Epithelial cell of esophagus (primary cell): Measurements from ENCODE around the gene DSCAML1.

Experiments
- DNase-seq: peaks from one replicate; pipeline ENCODE4 v3.0.0; 2010; ENCODE audit warnings: low read depth
- H3K4me3 ChIP-seq: 2 replicates; pipeline ENCODE4 v1.5.1; 2011; ENCODE audit warnings: mild to moderate bottlenecking, low read length, control low read depth
- TF ChIP-seq, protein P1 (sequence below): IDR thresholded peaks from 2 replicates; pipeline ENCODE4 v1.5.1; 2011; ENCODE audit warnings: low read depth, mild to moderate bottlenecking, low read length, control low read depth, inconsistent platforms; ENCODE audit not compliant: insufficient read depth; ENCODE audit errors: missing control alignments

DSCAML1 gene

DNA sequence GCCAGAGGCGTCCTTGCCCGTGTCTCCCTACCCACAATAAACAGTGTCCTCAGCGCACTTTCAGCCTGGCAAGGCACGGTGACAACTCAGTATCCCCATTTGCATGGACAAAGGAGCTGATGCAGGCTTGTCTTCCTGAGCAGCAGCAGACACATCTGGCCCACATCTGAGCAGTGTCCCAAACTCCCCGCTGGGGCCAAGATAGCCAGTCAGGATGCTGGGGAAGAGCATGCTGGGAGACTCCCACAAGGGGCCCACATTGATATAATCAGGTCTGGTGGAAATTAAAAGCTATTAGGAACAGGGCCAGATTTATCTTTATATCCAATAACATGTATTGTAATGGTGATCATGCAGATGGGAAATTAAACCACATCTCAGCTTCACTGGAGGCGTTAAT, 24.7 kb downstream of the DSCAML1 start:
- DNase-seq = no peak
- H3K4me3 ChIP-seq = no peak overlapping the region
- TF ChIP-seq, protein P1, sequence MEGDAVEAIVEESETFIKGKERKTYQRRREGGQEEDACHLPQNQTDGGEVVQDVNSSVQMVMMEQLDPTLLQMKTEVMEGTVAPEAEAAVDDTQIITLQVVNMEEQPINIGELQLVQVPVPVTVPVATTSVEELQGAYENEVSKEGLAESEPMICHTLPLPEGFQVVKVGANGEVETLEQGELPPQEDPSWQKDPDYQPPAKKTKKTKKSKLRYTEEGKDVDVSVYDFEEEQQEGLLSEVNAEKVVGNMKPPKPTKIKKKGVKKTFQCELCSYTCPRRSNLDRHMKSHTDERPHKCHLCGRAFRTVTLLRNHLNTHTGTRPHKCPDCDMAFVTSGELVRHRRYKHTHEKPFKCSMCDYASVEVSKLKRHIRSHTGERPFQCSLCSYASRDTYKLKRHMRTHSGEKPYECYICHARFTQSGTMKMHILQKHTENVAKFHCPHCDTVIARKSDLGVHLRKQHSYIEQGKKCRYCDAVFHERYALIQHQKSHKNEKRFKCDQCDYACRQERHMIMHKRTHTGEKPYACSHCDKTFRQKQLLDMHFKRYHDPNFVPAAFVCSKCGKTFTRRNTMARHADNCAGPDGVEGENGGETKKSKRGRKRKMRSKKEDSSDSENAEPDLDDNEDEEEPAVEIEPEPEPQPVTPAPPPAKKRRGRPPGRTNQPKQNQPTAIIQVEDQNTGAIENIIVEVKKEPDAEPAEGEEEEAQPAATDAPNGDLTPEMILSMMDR = no peak

DNA sequence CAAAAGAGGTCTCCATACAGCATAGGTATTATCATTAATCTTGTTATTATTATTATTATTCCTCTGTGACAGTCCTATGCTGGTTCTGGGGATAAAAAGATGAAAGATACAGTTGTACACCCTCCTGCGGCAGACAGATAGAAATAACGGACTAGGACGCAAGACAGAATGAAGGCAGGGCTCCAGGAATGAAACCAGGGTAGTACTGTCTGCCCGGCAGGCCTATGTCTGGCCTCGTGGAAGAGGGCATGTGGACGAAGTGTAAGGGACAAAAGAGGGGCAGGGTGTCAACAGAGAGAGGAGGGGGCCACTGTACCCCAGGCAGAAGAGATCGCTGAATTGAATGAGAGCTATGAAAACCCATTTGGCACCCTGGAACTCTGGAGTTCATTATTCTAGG, 25.2 kb downstream of the DSCAML1 start:
- no peak overlapping the region for H3K4me3 ChIP-seq
- TF ChIP-seq, protein P1 = no peak
- DNase-seq = no peak

DNA sequence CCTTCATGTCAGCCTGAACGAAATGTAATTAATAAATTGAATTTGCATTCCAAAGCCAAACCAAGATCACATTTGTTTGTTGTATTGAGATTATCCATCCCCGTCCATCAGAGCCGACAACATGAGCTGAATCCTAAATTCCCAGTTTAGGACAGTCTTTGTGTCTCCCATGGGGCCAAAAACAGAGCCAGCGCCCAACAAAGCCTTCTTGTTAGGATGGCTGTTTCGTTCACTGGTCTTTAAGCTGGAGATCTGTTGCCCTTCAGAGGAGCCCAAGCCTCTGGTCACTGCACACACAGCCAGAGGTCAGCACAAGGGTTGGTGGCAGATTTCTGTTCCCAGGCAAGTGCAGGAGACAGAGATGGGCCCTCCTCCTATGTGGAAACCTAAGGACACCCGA, 25.8 kb downstream of the DSCAML1 start:
- no peak for DNase-seq
- no peak overlapping the region for H3K4me3 ChIP-seq
- TF ChIP-seq, protein P1 = no peak

DNA sequence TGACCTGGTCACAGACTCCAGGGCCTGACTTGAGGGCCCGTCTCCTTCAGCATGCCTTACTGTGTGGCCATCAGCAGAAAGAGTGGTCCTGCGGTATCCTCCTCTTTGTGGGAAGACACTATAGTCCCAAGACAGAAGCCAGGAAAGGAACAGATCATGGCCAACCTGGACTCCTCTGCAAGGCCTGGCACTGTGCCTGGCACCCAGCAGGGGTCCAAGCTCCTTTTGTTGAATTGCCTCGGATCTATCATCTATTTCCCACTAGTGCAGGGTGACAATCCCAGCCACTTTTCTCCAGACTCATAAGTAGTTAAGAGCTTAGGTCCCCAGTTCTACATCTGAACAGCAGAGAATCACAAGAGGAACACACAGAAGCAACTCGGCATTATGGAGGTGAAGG, 27.0 kb downstream of the DSCAML1 start:
- H3K4me3 ChIP-seq = no peak overlapping the region
- no peak for DNase-seq
- TF ChIP-seq, protein P1 = no peak

DNA sequence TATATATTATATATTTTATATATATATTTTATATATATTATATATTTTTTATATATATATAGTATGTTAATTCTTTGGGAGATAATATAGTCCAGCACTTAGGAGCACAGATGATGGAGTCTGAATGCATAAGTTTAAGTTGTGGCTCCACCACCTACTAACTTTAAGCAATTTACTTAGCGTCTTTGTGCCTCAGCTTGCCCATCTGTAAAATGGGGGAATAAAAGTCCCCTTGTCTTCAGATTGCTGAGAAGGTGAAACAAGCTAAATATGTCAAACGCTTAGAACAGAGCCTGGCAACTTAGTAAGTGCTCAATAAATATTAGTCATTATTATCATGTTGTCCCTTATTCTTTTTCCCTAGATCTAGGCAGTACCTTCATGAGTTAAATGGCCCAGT, 27.5 kb downstream of the DSCAML1 start:
- H3K4me3 ChIP-seq = no peak overlapping the region
- DNase-seq = no peak
- TF ChIP-seq, protein P1 = no peak

DNA sequence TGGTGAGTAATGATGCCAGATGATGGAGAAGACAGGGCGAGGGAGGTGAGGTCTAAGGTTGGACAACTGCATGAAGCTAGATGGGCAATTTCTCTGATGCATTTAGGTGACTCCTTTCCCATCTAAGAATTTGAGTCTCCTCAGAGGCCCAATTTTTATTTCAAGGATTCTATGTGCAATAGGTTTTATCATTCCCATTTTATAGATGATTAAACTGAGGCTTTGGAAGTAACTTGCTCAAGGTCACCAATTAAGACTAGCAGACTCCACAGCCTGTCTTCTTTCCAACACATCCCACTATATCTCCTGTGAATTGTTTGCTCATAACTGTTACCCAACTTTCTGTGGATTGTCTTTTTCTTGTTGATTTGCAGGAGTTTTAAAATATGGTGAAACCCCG, 28.5 kb downstream of the DSCAML1 start:
- H3K4me3 ChIP-seq = no peak overlapping the region
- no peak for DNase-seq
- TF ChIP-seq, protein P1 = no peak

DNA sequence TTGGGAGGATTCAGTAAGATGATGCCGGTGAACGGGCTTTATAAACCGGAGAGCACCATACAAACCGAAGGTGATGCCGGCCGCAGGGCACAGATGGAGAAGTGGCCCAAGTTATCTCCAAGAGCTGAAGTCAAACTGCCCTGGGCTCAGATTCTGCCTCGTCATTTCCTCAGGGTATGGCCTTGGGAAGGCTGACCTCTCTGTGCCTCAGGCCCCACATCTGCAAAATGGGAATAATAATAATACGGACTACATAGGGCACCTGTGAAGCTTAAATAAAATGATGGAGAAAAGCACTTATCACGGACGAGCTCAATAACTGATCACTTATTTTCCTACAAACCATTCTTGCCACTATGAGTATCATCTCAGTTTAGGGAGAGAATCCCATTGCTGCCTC, 29.9 kb downstream of the DSCAML1 start:
- H3K4me3 ChIP-seq = no peak overlapping the region
- TF ChIP-seq, protein P1 = no peak
- DNase-seq = no peak
